T-helper 1 cell treated with Interleukin-12 subunit alpha and Interleukin-12 subunit beta and Interleukin-4 antibody, amounts not matched to agents 30 ng/mL and 1 ng/mL, for 36 hours (primary cell): ENCODE measurements around the gene NELFCD. TPM values are rescaled to one million over a fixed set of nuclear protein-coding genes. Genes with fewer than 3 reads are reported as not detected.
"Not testable (repeated sequence)": the region's sequence is repeated elsewhere in the genome, so short reads cannot be mapped to it uniquely, and the experiment has no call there.

ENCODE experiments used
- intact Hi-C: fragments of 100-400 bp; cut with micrococcal nuclease; formaldehyde crosslinking; loops from one replicate; pipeline ENCODE4 v1.15.1; 2024
- total RNA-seq: library from RNA; stranded (reverse); gene quantifications from 2 replicates; pipeline ENCODE4 v1.2.3, GENCODE V29; 2022

The NELFCD gene
- total RNA-seq, 1 donor from 2014 or later: 73.7 TPM

GRCh38 chr20:59006864-59007664, 26.0 kb downstream of the NELFCD start, which contains the start of gene CTSZ:
TSS of gene CTSZ (minus strand) at chr20:59007254. CDS start at chr20:59007128, 126 bp downstream.
- intact Hi-C loops: loop anchor here (1.0 to 10.0 kb wide), 2 partner anchors 25 to 702 kb away; partner anchors contain the start of genes ATP5F1E and RAB22A

DNA sequence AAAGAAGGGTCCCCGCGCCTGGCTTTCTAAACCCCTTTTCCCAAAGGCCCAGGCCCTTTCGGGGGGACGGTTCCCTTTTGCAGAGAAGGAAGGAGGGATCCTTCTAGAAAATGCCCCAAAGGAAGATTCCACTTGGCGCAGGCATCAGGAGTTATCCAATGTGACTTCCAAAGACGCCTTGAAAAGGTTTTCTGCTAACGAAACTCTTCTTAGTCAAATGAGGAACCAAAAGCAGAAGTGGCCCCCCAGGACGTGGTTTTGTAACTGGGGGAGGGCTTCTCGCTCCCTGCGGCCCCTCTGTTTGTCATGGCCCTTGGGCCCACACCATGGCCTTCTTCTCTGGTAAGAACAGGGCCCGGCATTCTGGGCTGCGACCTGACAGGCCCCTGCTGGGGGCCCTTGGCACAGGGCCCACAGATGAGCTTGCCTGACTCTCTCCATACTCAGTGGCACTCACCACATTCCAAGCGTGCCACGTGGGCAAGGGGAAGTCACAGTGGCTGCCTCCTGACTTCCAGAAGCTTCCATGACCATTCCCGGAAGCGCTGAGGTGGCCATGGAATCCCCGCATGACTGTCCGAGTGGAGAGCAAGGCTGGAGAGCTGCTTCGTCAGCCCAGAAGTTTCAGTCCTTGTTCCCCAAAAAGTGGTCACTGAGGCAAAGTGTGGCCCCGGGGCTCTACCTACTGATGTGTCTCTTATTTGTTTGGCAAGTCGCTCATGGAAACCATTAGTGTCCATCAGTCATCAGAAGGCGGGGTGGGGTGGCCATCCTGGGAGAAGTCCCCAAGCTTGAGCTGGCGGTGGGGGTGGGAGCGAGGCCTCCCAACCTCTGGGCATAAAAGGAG, 26.8 kb downstream of the NELFCD start:
- intact Hi-C loops: loop anchor here (1.0 to 10.0 kb wide), 2 partner anchors 24 to 703 kb away; partner anchors contain the start of genes ATP5F1E and RAB22A

- intact Hi-C loops: loop anchor here (10.0 kb wide), 1 partner anchor 704 kb away; the partner anchor contains the start of gene RAB22A
Observed at GRCh38 chr20:59008715-59009336, 27.8 kb downstream of the NELFCD start.

DNA sequence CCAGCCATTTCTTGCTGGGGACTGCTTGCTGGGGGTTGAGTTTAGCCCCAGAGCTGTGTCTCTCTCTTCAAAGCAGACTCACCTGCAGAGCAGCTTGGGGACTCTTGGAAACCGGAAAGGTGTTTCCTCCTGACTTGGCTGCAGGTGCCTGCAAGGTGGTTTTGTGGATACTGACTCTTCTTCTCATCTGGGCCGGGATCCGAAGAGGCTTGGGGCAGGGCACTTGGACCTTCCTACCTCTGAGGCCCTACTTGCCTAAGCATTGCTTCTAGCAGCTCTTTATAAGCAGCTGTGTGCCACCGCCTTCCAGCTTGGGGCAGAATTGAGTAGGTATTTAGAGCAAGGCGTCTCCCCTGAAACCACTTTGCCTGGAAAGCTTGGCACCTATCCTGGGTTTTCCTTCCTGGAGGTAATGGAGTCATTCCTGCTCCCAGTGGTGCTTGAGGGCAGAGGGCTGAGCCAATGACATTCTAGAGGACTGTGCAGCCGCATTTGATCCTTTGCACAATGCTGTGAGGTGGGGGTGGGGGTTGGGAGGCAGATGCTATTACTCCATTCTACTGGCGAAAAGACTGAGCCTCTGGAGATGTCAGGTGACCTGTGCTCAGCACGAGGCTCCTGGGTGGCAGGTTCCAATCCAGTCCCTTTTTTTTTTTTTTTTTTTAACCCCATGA, 29.4 kb downstream of the NELFCD start:
- intact Hi-C loops: no loop called here

- intact Hi-C loops: no loop called here
Observed at GRCh38 chr20:59010995-59011873, 30.2 kb downstream of the NELFCD start.

GRCh38 chr20:59011874-59012157, 30.8 kb downstream of the NELFCD start:
- intact Hi-C loops: not testable (repeated sequence)

GRCh38 chr20:59013031-59013951, 32.2 kb downstream of the NELFCD start:
- intact Hi-C loops: no loop called here

GRCh38 chr20:59013959-59014608, 33.0 kb downstream of the NELFCD start:
- intact Hi-C loops: no loop called here

DNA sequence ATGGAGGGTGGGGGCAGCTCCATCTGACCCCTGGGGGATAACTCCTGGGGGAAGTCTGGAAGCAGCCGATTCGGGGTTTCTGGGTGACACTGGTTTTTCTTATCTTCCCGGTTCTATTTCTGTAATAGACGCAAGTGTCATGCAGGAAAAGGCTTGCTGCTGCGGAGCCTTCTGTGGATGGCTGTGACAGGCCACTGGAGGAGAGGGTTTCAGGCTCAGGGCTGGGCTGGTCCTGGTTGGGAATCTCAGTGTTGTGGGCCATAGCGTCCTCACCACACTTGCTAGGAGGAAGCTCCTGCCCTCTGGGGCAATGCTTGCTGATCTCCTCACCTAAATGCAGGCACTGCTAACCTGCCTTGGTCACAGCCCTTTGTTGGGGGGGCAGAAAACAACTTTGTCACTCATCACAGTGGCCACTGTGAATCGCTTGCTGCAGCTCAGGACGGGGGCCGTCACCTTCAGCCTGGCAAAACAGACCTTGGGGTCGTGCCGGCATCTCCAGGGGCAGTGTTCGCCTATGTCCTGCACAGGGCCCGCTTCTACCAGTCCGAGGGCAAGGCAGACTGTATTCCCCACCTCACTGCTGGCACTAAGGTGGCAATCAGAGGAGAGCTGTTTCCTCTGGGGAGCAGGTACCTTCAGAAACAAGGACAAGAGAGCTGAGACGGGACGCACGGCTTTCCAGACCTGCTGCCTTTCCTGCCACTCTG, 33.8 kb downstream of the NELFCD start:
- intact Hi-C loops: no loop called here

DNA sequence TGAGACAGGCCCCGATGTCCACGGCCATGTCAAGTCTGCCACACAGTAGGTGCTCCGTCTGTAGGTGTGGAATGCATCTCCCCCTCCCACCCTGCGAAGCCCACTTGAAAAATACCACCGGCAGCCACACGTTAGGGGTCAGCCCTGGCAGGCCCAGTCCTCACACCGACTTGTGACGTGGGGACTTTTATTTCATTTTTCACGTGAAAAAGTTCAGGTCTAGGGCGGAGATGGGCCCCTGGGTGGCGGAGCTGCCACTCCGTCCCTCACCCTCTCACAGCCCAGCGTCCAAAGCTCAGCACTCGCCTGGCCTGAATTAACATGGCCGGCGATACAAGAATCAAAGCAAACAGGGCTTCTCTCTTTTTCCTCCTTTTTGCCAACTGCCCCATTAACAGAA, 34.4 kb downstream of the NELFCD start:
- intact Hi-C loops: no loop called here

GRCh38 chr20:59015812-59016711, 35.0 kb downstream of the NELFCD start:
- intact Hi-C loops: loop anchor here (2.0 kb wide), 1 partner anchor 17 kb away; the partner anchor contains the start of gene ATP5F1E

- intact Hi-C loops: loop anchor here (2.0 kb wide), 1 partner anchor 16 kb away; the partner anchor contains the start of gene ATP5F1E
Observed at GRCh38 chr20:59016795-59017492, 35.9 kb downstream of the NELFCD start.

DNA sequence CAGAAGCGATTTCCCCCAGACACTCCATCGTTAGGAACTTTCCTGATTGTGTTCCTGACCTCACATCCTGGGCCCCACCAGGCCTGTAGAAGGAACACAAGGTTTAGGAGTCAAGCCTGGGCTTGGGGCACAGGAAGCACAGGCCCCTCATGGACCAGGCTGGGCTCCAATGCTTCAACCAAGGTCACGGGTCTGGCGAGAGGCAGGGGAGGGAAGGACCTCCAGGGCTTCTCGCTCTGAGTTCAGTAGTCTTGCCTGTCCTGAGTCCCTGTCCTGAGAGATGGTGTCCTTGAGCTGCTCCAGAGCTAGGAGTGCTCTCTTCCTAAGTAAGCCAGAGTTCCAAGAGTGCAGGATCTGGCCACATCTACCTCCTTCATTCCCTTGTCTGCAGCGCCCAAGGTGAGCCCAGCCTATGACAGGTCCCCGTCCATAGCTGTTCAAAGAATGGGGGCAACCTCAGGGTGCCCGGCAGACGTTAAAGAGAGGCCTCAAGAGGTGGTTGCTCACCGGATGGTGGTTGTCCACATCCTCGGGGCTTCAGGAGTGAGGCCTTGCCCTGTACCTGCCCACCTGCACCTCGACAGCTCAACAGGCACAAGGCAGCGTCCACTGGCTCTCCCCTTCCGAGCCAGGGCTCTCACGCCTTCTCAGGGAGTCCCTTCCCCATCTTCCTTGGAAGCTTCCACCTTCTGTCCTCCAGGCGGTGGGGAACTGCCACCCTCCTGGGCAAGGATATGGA, 36.6 kb downstream of the NELFCD start:
- intact Hi-C loops: loop anchor here (2.0 kb wide), 1 partner anchor 15 kb away; the partner anchor contains the start of gene ATP5F1E

DNA sequence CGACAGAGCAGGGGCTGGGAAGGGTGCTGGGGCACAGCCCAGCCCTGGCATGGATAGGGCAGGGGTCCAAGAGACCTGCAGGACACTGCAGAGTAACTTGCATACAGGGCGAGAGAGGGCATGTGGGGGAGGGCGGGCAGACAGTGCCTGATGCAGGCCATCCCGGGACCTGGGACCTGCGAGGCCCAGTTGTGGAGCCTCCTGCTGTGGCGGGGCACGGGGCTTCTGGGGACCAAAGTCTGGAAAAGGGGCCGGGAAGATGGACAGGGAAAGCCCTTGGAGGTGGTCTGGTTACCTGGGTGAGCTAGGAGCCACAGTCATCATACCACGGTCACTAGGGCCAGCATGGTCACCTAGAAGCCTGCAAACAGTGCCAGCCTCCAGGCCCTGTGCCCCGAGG, 37.8 kb downstream of the NELFCD start:
- intact Hi-C loops: no loop called here

- intact Hi-C loops: no loop called here
Observed at GRCh38 chr20:59019217-59019616, 38.2 kb downstream of the NELFCD start, which contains the start of gene TUBB1. TSS of gene TUBB1 (plus strand) at chr20:59019429. CDS start at chr20:59019523, 94 bp downstream.
